ENCODE data around the gene EIF4ENIF1.
"Not testable (repeated sequence)": the region's sequence is repeated elsewhere in the genome, so short reads cannot be mapped to it uniquely, and the experiment has no call there.

EIF4ENIF1 gene, protein sequence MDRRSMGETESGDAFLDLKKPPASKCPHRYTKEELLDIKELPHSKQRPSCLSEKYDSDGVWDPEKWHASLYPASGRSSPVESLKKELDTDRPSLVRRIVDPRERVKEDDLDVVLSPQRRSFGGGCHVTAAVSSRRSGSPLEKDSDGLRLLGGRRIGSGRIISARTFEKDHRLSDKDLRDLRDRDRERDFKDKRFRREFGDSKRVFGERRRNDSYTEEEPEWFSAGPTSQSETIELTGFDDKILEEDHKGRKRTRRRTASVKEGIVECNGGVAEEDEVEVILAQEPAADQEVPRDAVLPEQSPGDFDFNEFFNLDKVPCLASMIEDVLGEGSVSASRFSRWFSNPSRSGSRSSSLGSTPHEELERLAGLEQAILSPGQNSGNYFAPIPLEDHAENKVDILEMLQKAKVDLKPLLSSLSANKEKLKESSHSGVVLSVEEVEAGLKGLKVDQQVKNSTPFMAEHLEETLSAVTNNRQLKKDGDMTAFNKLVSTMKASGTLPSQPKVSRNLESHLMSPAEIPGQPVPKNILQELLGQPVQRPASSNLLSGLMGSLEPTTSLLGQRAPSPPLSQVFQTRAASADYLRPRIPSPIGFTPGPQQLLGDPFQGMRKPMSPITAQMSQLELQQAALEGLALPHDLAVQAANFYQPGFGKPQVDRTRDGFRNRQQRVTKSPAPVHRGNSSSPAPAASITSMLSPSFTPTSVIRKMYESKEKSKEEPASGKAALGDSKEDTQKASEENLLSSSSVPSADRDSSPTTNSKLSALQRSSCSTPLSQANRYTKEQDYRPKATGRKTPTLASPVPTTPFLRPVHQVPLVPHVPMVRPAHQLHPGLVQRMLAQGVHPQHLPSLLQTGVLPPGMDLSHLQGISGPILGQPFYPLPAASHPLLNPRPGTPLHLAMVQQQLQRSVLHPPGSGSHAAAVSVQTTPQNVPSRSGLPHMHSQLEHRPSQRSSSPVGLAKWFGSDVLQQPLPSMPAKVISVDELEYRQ
- total RNA-seq, result 20.5 to 33.9 (median 20.9) reads per million in 3 donors

DNA sequence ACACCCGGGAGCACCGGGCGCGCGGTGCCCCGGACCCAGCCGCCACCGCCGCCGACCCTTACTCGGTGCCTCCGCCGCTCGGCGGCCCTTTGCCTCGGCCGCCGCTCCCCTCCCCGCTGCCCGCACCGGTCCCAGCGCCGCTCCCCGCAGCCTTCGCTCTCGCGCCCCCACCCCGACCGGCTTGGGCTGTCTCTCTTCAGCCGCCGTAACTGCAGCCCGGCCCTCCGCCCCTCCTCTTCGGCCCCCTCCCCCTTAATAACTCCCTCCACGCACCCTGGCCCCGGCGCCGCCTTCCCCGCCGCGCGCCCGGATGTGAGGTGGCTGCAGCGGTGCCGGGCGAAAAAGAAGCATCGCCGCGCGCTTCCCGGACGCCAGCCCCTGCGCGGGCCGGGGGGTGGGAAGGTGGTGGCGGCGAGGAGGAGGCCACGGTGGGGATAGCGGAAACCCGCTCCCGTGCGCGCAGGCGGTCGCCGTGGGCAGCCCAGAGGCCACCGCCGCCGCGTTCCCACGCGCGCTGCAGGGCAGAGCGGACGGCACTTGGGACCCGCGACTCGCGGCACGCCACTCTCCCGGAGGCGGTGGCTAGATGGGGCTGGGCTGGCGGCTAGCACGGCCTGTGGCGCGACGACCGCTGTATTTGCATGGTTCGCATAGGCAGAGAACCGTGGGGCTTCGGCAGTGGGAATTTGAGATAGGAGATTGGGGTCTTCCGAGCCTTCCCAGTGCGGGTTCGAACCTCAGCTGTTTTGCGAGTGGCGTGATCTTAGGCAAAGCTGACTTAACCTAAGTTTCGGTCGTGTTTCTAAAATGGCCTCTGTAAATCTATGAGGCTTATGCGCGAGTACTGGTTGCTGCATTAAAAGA lies at the start of gene EIF4ENIF1:
Gene EIF4ENIF1, minus strand, starts transcription at position 211 of the 864 bp plus-strand sequence. CDS start 1,124 bp downstream, outside the sequence.
- Histone ChIP-seq H3K9me3 (ENCODE audit: control insufficient read depth, low read length) (no peaks in the 10 kb centered on the region), H3K4me1 (ENCODE audit: control insufficient read depth, insufficient read depth, low read length, poor library complexity, severe bottlenecking) (peaks cover 22% of the 10 kb centered on the region), H3K27ac (ENCODE audit: insufficient read depth, low read length, poor library complexity, severe bottlenecking) (peak within 1 kb of the TSS; percentile 90), H3K4me3 (ENCODE audit: insufficient read depth, low read depth, low read length, poor library complexity, severe bottlenecking) (peak within 1 kb of the TSS; percentile 85), H3K27me3 (replicated peaks; ENCODE audit: control insufficient read depth, insufficient read depth, low read length, poor library complexity, severe bottlenecking) (no peaks in the 10 kb centered on the region), H3K36me3 (ENCODE audit: control insufficient read depth, insufficient read depth, low read length) (no peaks in the 10 kb centered on the region)
- peak; percentile 76 to 77 (median 77) for DNase-seq

DNA sequence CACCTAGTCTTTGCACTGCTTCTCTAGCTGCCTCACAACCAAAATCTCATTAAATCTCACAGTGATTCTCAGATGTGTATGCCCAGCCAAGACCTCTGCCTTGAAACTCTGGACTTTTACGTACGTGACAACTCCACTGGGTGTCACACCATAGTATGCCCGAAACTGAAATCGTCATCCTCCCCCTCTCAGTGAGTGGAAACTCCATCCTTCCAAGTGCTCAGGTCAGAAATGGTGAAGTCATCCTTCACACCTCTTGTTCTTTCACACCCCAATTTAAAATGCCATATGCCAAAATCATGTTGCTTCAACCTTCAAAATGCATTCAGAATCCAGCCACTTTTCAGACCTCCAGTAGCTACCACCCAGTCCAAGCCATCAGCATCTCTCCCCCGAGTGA lies 49.2 kb upstream of the EIF4ENIF1 start:
- Histone ChIP-seq H3K27ac (ENCODE audit: insufficient read depth, low read length, poor library complexity, severe bottlenecking) (no peak overlapping the region), H3K36me3 (ENCODE audit: control insufficient read depth, insufficient read depth, low read length) (peaks cover 7% of the 10 kb centered on the region), H3K4me3 (ENCODE audit: insufficient read depth, low read depth, low read length, poor library complexity, severe bottlenecking) (no peak overlapping the region), H3K9me3 (ENCODE audit: control insufficient read depth, low read length) (no peaks in the 10 kb centered on the region), H3K27me3 (replicated peaks; ENCODE audit: control insufficient read depth, insufficient read depth, low read length, poor library complexity, severe bottlenecking) (no peaks in the 10 kb centered on the region), H3K4me1 (ENCODE audit: control insufficient read depth, insufficient read depth, low read length, poor library complexity, severe bottlenecking) (no peaks in the 10 kb centered on the region)
- no peak for DNase-seq

DNA sequence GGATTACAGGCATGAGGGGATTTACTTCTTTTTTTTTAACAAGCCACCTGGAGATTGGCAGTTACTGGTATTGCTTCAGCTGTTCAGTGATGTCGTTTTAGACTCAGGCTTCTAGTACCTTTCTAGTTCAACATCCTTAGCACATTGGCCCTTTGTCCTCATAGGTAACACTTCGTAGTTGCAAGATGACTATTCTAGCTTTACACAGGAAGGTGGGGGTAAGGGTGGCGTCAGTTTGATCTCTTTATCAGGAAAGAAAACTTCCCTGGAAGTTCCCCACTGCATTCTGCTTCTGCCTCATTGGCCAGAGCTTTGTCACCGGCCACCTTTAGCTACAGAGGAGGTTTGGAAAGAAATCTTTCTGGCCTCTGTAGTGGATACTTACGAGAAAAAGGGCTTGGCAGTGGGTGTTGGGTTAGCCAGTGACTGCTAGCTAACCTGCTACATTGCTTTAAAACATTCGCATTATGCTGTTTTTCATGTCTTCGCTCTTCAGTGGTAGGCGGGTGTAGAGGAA lies 47.4 kb upstream of the EIF4ENIF1 start:
- Histone ChIP-seq H3K27ac (ENCODE audit: insufficient read depth, low read length, poor library complexity, severe bottlenecking) (peak overlapping the region; percentile 18), H3K4me3 (ENCODE audit: insufficient read depth, low read depth, low read length, poor library complexity, severe bottlenecking) (no peak overlapping the region), H3K9me3 (ENCODE audit: control insufficient read depth, low read length) (no peaks in the 10 kb centered on the region), H3K36me3 (ENCODE audit: control insufficient read depth, insufficient read depth, low read length) (peaks cover 15% of the 10 kb centered on the region), H3K4me1 (ENCODE audit: control insufficient read depth, insufficient read depth, low read length, poor library complexity, severe bottlenecking) (peaks cover 4% of the 10 kb centered on the region), H3K27me3 (replicated peaks; ENCODE audit: control insufficient read depth, insufficient read depth, low read length, poor library complexity, severe bottlenecking) (no peaks in the 10 kb centered on the region)
- DNase-seq, result no peak

GRCh38 chr22:31533374-31533773 lies 43.7 kb upstream of the EIF4ENIF1 start:
- DNase-seq, result no peak
- Histone ChIP-seq H3K36me3 (ENCODE audit: control insufficient read depth, insufficient read depth, low read length) (peaks cover 30% of the 10 kb centered on the region), H3K4me3 (ENCODE audit: insufficient read depth, low read depth, low read length, poor library complexity, severe bottlenecking) (no peak overlapping the region), H3K27me3 (replicated peaks; ENCODE audit: control insufficient read depth, insufficient read depth, low read length, poor library complexity, severe bottlenecking) (no peaks in the 10 kb centered on the region), H3K27ac (ENCODE audit: insufficient read depth, low read length, poor library complexity, severe bottlenecking) (no peak overlapping the region), H3K4me1 (ENCODE audit: control insufficient read depth, insufficient read depth, low read length, poor library complexity, severe bottlenecking) (peaks cover 4% of the 10 kb centered on the region), H3K9me3 (ENCODE audit: control insufficient read depth, low read length) (no peaks in the 10 kb centered on the region)

DNA sequence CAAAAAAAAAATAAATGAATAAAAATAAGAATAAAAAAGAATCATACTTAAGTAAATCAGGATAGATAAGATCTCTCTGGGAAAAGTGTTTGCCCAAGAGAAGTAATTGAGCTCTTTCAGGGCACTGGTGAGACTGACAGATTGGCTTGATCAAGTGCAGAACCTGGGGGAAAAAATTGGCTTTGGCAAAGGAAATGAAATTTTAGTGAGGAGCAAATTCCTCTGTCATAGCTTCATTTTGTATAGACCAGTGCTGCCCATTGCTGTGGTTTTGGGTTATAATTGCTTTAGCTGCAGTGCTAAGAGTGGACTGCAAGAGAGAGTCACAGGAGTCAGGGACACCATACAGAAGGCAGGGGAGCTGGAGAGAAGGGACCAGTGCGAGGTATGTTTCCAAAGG lies 42.4 kb upstream of the EIF4ENIF1 start:
- Histone ChIP-seq H3K36me3 (ENCODE audit: control insufficient read depth, insufficient read depth, low read length) (peaks cover 30% of the 10 kb centered on the region), H3K27ac (ENCODE audit: insufficient read depth, low read length, poor library complexity, severe bottlenecking) (no peak overlapping the region), H3K27me3 (replicated peaks; ENCODE audit: control insufficient read depth, insufficient read depth, low read length, poor library complexity, severe bottlenecking) (no peaks in the 10 kb centered on the region), H3K4me1 (ENCODE audit: control insufficient read depth, insufficient read depth, low read length, poor library complexity, severe bottlenecking) (peaks cover 4% of the 10 kb centered on the region), H3K9me3 (ENCODE audit: control insufficient read depth, low read length) (no peaks in the 10 kb centered on the region), H3K4me3 (ENCODE audit: insufficient read depth, low read depth, low read length, poor library complexity, severe bottlenecking) (no peak overlapping the region)
- DNase-seq, result no peak

GRCh38 chr22:31530823-31531195 lies 41.2 kb upstream of the EIF4ENIF1 start:
- Histone ChIP-seq H3K9me3 (ENCODE audit: control insufficient read depth, low read length) (no peaks in the 10 kb centered on the region), H3K27me3 (replicated peaks; ENCODE audit: control insufficient read depth, insufficient read depth, low read length, poor library complexity, severe bottlenecking) (no peaks in the 10 kb centered on the region), H3K4me3 (ENCODE audit: insufficient read depth, low read depth, low read length, poor library complexity, severe bottlenecking) (no peak overlapping the region), H3K27ac (ENCODE audit: insufficient read depth, low read length, poor library complexity, severe bottlenecking) (no peak overlapping the region), H3K36me3 (ENCODE audit: control insufficient read depth, insufficient read depth, low read length) (peaks cover 30% of the 10 kb centered on the region), H3K4me1 (ENCODE audit: control insufficient read depth, insufficient read depth, low read length, poor library complexity, severe bottlenecking) (peaks cover 4% of the 10 kb centered on the region)
- DNase-seq, result no peak

DNA sequence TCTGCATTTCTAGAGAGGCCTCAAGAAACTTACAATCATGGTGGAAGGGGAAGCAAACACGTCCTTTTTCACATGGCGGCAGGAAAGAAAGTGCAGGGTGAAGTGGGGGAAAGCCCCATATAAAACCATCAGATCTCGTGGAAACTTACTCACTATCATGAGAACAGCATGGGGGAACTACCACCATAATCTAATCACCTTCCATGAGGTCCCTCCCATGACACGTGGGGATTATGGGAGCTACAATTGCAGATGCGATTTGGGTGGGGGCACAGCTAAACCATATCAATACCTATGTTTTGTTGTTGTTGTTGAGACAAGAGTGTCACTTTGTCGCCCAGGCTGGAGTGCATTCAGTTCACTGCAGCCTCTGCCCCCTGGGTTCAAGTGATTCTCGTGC lies 36.6 kb upstream of the EIF4ENIF1 start:
- Histone ChIP-seq H3K27ac (ENCODE audit: insufficient read depth, low read length, poor library complexity, severe bottlenecking) (no peak overlapping the region), H3K9me3 (ENCODE audit: control insufficient read depth, low read length) (no peaks in the 10 kb centered on the region), H3K4me3 (ENCODE audit: insufficient read depth, low read depth, low read length, poor library complexity, severe bottlenecking) (no peak overlapping the region), H3K36me3 (ENCODE audit: control insufficient read depth, insufficient read depth, low read length) (peaks cover 19% of the 10 kb centered on the region), H3K4me1 (ENCODE audit: control insufficient read depth, insufficient read depth, low read length, poor library complexity, severe bottlenecking) (no peaks in the 10 kb centered on the region), H3K27me3 (replicated peaks; ENCODE audit: control insufficient read depth, insufficient read depth, low read length, poor library complexity, severe bottlenecking) (no peaks in the 10 kb centered on the region)
- no peak for DNase-seq

- not testable (repeated sequence) for H3K4me1 ChIP-seq (ENCODE audit: control insufficient read depth, insufficient read depth, low read length, poor library complexity, severe bottlenecking); H3K4me3 ChIP-seq (ENCODE audit: insufficient read depth, low read depth, low read length, poor library complexity, severe bottlenecking); H3K27me3 ChIP-seq (replicated peaks; ENCODE audit: control insufficient read depth, insufficient read depth, low read length, poor library complexity, severe bottlenecking); H3K9me3 ChIP-seq (ENCODE audit: control insufficient read depth, low read length); H3K27ac ChIP-seq (ENCODE audit: insufficient read depth, low read length, poor library complexity, severe bottlenecking); H3K36me3 ChIP-seq (ENCODE audit: control insufficient read depth, insufficient read depth, low read length); DNase-seq
Measured at GRCh38 chr22:31524132-31524531, 34.5 kb upstream of the EIF4ENIF1 start.

DNA sequence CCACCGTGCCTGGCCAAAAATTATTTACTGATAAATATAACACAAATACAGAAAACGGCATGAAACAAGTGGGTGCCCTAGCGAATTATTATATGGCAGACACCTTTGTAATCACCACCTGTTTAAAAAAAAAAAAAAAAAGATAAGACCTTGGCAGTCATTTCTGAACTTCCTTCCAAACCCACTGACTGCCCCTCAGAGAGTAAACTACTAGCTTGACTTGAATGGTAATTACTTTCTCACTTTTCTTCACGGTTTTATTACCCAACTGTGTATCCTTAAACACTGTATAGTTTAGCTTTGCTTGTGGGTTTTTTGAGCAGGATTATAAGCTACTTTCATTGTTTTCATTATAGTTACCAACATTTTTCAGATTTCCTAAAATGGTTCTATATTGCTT lies 30.4 kb upstream of the EIF4ENIF1 start:
- Histone ChIP-seq H3K27me3 (replicated peaks; ENCODE audit: control insufficient read depth, insufficient read depth, low read length, poor library complexity, severe bottlenecking) (no peaks in the 10 kb centered on the region), H3K36me3 (ENCODE audit: control insufficient read depth, insufficient read depth, low read length) (peaks cover 11% of the 10 kb centered on the region), H3K27ac (ENCODE audit: insufficient read depth, low read length, poor library complexity, severe bottlenecking) (no peak overlapping the region), H3K4me3 (ENCODE audit: insufficient read depth, low read depth, low read length, poor library complexity, severe bottlenecking) (no peak overlapping the region), H3K9me3 (ENCODE audit: control insufficient read depth, low read length) (no peaks in the 10 kb centered on the region), H3K4me1 (ENCODE audit: control insufficient read depth, insufficient read depth, low read length, poor library complexity, severe bottlenecking) (no peaks in the 10 kb centered on the region)
- no peak for DNase-seq

Data from effector memory CD4-positive, alpha-beta T cell (primary cell).